OCI-LY7 (cell line): ENCODE measurements around the gene PIPOX. TPM values are rescaled to one million over a fixed set of nuclear protein-coding genes. Genes with fewer than 3 reads are reported as not detected.

Experiments used
- BruUV-seq: library from RNA; stranded (reverse); fragments of 400-500 nt; replicated peaks from 2 replicates; lab custom pipeline; 2021; lab: Mats Ljungman, UMichigan
- CTCF ChIA-PET: fragments of 300-600 bp; sonication (Branson Sonifier 250); formaldehyde crosslinking; loops from one replicate; lab custom pipeline; 2022; ENCODE audit warnings: antibody characterized with exemption; ENCODE audit not compliant: unreplicated experiment; lab: Charles Lee
- POLR2A ChIA-PET: fragments of 300-600 bp; sonication (Branson Sonifier 250); formaldehyde crosslinking; loops from one replicate; lab custom pipeline; 2022; ENCODE audit warnings: antibody characterized with exemption; lab: Charles Lee
- DNase-seq: peaks from one replicate; pipeline ENCODE4 v3.0.0-alpha.2; 2015; ENCODE audit warnings: low spot score
- H2AFZ ChIP-seq: fragments of 200-600 bp; sonication (generic), shearing (Covaris generic); 2 replicates; pipeline ENCODE4 v1.6.1; 2014; ENCODE audit warnings: mild to moderate bottlenecking, antibody characterized with exemption, low read length, moderate library complexity
- H3K27ac ChIP-seq: fragments of 200-600 bp; sonication (generic); 2 replicates; pipeline ENCODE4 v1.5.1; 2014; ENCODE audit warnings: mixed run types, low read depth, mild to moderate bottlenecking, moderate library complexity, low read length, inconsistent platforms; ENCODE audit not compliant: poor library complexity, severe bottlenecking
- H3K36me3 ChIP-seq: fragments of 200-600 bp; sonication (generic); 2 replicates; pipeline ENCODE4 v1.6.1; 2014; ENCODE audit warnings: mild to moderate bottlenecking, antibody characterized with exemption, low read length, moderate library complexity, mixed read lengths; ENCODE audit not compliant: insufficient read depth
- H3K4me1 ChIP-seq: fragments of 200-600 bp; sonication (generic); 2 replicates; pipeline ENCODE4 v1.5.1; 2014; ENCODE audit warnings: mild to moderate bottlenecking, low read length; ENCODE audit not compliant: insufficient read depth, poor library complexity, severe bottlenecking
- H3K4me2 ChIP-seq: fragments of 200-600 bp; sonication (generic); 2 replicates; pipeline ENCODE4 v1.6.1; 2014; ENCODE audit warnings: mild to moderate bottlenecking, low read length
- H3K4me3 ChIP-seq: fragments of 200-600 bp; sonication (generic); 2 replicates; pipeline ENCODE4 v1.5.1; 2014; ENCODE audit warnings: mild to moderate bottlenecking, low read depth, low read length; ENCODE audit not compliant: poor library complexity, severe bottlenecking
- H3K79me2 ChIP-seq: fragments of 200-600 bp; sonication (generic); 2 replicates; pipeline ENCODE4 v1.6.1; 2016; ENCODE audit warnings: low read depth, mild to moderate bottlenecking, low read length, moderate library complexity, mixed read lengths; ENCODE audit not compliant: insufficient read depth
- H3K9me2 ChIP-seq: fragments of 200-600 bp; sonication (generic); 2 replicates; pipeline ENCODE4 v1.6.1; 2016; ENCODE audit warnings: mild to moderate bottlenecking, low read length, mixed read lengths; ENCODE audit not compliant: insufficient read depth
- H3K9me3 ChIP-seq: fragments of 200-600 bp; sonication (generic); 2 replicates; pipeline ENCODE4 v1.6.1; 2014; ENCODE audit warnings: mild to moderate bottlenecking, mixed run types, low read length, mixed read lengths
- H4K20me1 ChIP-seq: fragments of 200-600 bp; sonication (generic); 2 replicates; pipeline ENCODE4 v1.6.1; 2014; ENCODE audit warnings: mild to moderate bottlenecking, antibody characterized with exemption, low read length, moderate library complexity, mixed read lengths; ENCODE audit not compliant: insufficient read depth
- CTCF ChIP-seq: fragments of 200-600 bp; sonication (generic); conservative IDR thresholded peaks from 2 replicates; pipeline ENCODE4 v1.5.1; 2014; ENCODE audit warnings: mild to moderate bottlenecking, antibody characterized with exemption, low read length, moderate library complexity, mixed read lengths
- EZH2phosphoT487 ChIP-seq: fragments of 200-600 bp; sonication (generic); IDR thresholded peaks from 2 replicates; pipeline ENCODE4 v1.6.1; 2018; ENCODE audit warnings: low read depth, borderline replicate concordance, mild to moderate bottlenecking, mixed run types, antibody characterized with exemption, low read length, moderate library complexity, mixed read lengths
- intact Hi-C: fragments of 100-400 bp; cut with micrococcal nuclease; formaldehyde crosslinking; loops from one replicate; pipeline ENCODE4 v1.10.0; 2022; ENCODE audit not compliant: unreplicated experiment
- total RNA-seq, 2 experiments: library from RNA; depleted of rRNA in 1 of 2; stranded (reverse); fragments of >200 nt in 1 of 2; shearing (Covaris generic) in 1 of 2; gene quantifications; 2 replicates each; pipeline ENCODE4 v1.2.3, GENCODE V29; 2014 to 2022

Gene PIPOX
- total RNA-seq, 2 experiments from 2014 or later, result 3.8 to 4.1 TPM

DNA sequence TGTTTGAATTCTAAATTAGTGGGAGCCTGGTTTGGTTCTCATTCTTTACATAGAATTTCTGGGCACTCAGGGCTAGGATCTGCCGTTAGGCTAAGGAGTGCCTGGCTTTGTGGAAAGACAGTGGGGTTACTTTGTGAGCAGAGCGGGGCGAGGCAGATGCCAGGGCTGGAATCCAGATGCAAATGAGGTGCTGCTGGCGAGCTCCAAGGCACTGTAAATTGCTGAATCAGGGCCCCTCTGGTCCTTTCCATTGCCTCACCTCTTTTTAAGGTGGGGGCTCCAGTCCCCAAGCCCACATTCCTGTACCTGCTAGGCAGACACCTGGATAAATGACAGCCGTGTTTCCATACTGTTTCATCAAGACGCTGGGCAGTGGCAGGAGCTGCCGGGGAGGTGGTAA, 33.8 kb downstream of the PIPOX start:
- Histone ChIP-seq H3K9me3 (no peaks in the 10 kb centered on the region), H3K4me1 (no peaks in the 10 kb centered on the region), H3K79me2 (no peaks in the 10 kb centered on the region), H3K9me2 (no peaks in the 10 kb centered on the region), H3K4me3 (no peak overlapping the region), H3K4me2 (no peak overlapping the region), H2AFZ (no peak overlapping the region), H3K27ac (no peak overlapping the region), H4K20me1 (no peaks in the 10 kb centered on the region), H3K36me3 (peaks cover 27% of the 10 kb centered on the region; the same call in 1 of the 2 replicates)
- POLR2A ChIA-PET, result interaction anchor here (0.6 to 1.3 kb wide), 2 partner anchors 14 to 96 kb away, joined by 3 read pairs; no protein-coding TSS in a partner anchor
- TF ChIP-seq CTCF (no peak), EZH2phosphoT487 (no peak)
- no peak for DNase-seq
- CTCF ChIA-PET, result no interaction called here
- BruUV-seq, result no TSS peak
- intact Hi-C loops, result no loop called here

- no peaks in the 10 kb centered on the region for H4K20me1 ChIP-seq
- no peaks in the 10 kb centered on the region for H3K9me2 ChIP-seq
- no peak overlapping the region for H3K4me3 ChIP-seq
- intact Hi-C loops, result no loop called here
- H3K36me3 ChIP-seq, result peaks cover 32% of the 10 kb centered on the region; the same call in 1 of the 2 replicates
- H3K9me3 ChIP-seq, result no peaks in the 10 kb centered on the region
- H3K27ac ChIP-seq, result no peak overlapping the region
- no peak overlapping the region for H2AFZ ChIP-seq
- no peaks in the 10 kb centered on the region for H3K4me1 ChIP-seq
- DNase-seq, result no peak
- ChIA-PET CTCF (no interaction called here), POLR2A (interaction anchor here (0.6 to 1.3 kb wide), 2 partner anchors 14 to 97 kb away, joined by 3 read pairs; no protein-coding TSS in a partner anchor)
- TF ChIP-seq CTCF (no peak), EZH2phosphoT487 (no peak)
- no TSS peak for BruUV-seq
- H3K4me2 ChIP-seq, result no peak overlapping the region
- H3K79me2 ChIP-seq, result no peaks in the 10 kb centered on the region
Measured at GRCh38 chr17:29077320-29077719, 34.4 kb downstream of the PIPOX start.
